ENCODE data around the gene CNR1. TPM values are rescaled to one million over a fixed set of nuclear protein-coding genes. Genes with fewer than 3 reads are reported as not detected.
"Not testable (repeated sequence)": the region's sequence is repeated elsewhere in the genome, so short reads cannot be mapped to it uniquely, and the experiment has no call there.

Gene CNR1
- 10 to 100 TPM in 1 of 3 donors, 1 to 10 TPM in 2; 3.5 to 17.3 (median 4.1) TPM for total RNA-seq
- long read RNA-seq, donor 1, full-length matches to known transcripts, result 9 of 19 reads
- long read RNA-seq, donor 1, partial matches to known transcripts, result 0 of 19 reads
- long read RNA-seq, donor 1, other reads (novel, unspliced or antisense), result 10 of 19 reads
- long read RNA-seq, donor 2, result 0 reads

DNA sequence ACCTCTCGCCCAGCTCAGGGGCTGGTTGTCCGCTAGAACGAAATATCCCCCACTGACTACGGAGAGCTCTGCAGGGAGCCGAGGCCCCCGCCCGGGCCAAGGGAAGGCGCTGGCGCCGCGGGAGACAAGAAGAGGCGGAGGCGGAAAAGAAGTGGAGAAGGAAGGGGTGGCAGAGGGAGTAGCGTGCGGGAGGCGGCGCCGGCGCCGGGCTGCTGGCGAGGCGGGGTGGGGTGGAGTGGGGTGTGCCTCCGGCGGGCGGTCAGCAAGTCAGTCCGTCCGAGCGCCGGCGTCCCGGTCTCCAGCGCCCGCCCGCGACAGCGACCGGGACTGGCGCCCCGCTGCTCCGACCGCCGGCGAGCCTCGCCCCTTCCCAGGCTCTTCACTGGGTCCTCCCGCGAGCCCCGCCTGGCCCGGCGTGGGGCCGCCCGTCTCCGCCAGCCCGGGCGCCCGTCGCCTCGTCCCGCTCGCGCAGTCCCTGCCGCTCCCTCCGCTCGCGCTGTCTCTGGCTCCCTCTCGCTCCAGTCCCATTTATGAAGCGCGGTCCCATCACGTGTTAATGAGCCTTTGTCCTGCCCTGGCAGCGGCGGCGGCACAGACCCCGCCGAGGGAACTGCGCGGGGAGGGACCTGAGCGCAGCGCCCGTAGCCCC is at the start of gene CNR1:
Gene CNR1 (minus strand): TSS at position 504 of the 649 bp plus-strand sequence. CDS start 21,073 bp downstream, outside the sequence.
- Histone ChIP-seq H3K9me3 (no peaks in the 10 kb centered on the region), H3K4me3 (peak within 1 kb of the TSS; percentile 9), H3K36me3 (ENCODE audit: low read depth) (no peaks in the 10 kb centered on the region), H3K4me1 (ENCODE audit: low read depth) (peaks cover 12% of the 10 kb centered on the region)
- DNase-seq, result peak; percentile 81 to 90 (median 86)
- peak; percentile 93 for ATAC-seq
- TF ChIP-seq, protein P1, sequence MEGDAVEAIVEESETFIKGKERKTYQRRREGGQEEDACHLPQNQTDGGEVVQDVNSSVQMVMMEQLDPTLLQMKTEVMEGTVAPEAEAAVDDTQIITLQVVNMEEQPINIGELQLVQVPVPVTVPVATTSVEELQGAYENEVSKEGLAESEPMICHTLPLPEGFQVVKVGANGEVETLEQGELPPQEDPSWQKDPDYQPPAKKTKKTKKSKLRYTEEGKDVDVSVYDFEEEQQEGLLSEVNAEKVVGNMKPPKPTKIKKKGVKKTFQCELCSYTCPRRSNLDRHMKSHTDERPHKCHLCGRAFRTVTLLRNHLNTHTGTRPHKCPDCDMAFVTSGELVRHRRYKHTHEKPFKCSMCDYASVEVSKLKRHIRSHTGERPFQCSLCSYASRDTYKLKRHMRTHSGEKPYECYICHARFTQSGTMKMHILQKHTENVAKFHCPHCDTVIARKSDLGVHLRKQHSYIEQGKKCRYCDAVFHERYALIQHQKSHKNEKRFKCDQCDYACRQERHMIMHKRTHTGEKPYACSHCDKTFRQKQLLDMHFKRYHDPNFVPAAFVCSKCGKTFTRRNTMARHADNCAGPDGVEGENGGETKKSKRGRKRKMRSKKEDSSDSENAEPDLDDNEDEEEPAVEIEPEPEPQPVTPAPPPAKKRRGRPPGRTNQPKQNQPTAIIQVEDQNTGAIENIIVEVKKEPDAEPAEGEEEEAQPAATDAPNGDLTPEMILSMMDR (IDR thresholded peaks at IDR 0.05), result no peak
- intact Hi-C loops (cut with DNase I, micrococcal nuclease), result loop anchor here (10.0 kb wide), 1 partner anchor 231 kb away; no protein-coding TSS in a partner anchor

DNA sequence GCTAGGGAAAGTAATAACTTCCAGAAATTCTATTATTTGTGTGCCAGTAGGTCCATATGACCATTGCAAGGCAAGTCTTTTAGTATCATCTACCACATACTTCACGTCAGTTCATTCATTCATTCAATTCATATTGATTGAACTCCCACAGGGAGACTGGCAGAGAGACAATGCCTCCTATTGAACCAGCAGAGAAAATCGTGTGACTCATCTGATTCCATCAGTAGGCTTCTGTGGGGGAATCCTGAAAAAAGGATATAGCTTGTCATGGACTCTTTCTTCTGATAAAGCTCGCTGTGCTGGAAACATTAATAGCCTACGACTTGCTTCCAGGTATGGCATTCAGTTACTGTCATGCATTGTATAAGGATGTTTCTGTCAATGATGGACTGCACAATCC is 45.3 kb upstream of the CNR1 start:
- DNase-seq (no peak), ATAC-seq (no peak)
- H3K4me1 ChIP-seq (ENCODE audit: low read depth), result no peaks in the 10 kb centered on the region
- H3K36me3 ChIP-seq (ENCODE audit: low read depth), result no peaks in the 10 kb centered on the region
- H3K4me3 ChIP-seq, result no peak overlapping the region
- TF ChIP-seq, protein P1 (IDR thresholded peaks at IDR 0.05), result no peak
- intact Hi-C loops (cut with DNase I, micrococcal nuclease), result no loop called here
- no peaks in the 10 kb centered on the region for H3K9me3 ChIP-seq

DNA sequence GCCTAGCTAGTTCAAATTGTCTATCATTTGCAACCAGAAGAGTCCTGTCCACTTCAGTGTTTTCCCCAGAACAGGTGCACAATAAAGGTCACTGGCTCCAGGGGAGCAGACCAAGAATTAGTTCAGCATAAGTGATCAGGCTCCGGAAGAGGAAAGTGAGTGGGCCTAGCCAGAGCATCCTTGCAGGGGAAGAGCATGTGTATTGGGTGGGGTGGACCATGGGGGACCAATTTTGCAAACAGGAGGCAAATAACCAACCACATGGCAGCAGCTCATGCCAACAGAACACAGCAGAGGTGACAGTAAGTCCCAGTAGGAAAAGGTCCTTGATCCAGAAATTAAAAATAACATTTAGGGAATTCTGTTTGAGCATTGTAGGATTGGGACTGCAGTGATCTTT is 43.2 kb upstream of the CNR1 start:
- intact Hi-C loops (cut with DNase I, micrococcal nuclease), result no loop called here

DNA sequence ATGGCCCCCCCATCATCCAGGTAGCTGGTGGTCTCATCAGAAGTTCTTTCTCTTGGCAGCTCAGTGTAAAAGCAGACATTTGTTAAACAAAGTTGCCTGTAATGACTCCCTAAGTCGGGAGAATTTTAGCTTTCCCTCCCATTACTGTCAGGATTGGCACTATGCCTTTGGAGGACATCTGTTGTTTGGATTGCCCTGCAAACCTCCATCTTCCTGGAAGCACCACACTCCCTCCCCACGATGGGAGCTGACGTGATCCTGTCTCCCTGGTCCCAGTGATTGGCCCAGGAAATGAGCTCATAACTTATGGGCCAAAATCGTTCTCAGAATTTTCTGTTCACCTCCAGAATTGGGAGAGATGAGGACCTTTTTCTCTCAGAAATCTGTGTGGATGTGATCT is 42.6 kb upstream of the CNR1 start:
- no peak for DNase-seq
- no peak for ATAC-seq
- H3K4me3 ChIP-seq, result no peak overlapping the region
- TF ChIP-seq, protein P1 (IDR thresholded peaks at IDR 0.05), result no peak
- intact Hi-C loops (cut with DNase I, micrococcal nuclease), result no loop called here
- no peaks in the 10 kb centered on the region for H3K36me3 ChIP-seq (ENCODE audit: low read depth)
- no peaks in the 10 kb centered on the region for H3K4me1 ChIP-seq (ENCODE audit: low read depth)
- peaks cover 8% of the 10 kb centered on the region for H3K9me3 ChIP-seq

More for the DNA sequence above, 43.2 kb upstream of the CNR1 start:
- Histone ChIP-seq H3K4me3 (no peak overlapping the region), H3K36me3 (ENCODE audit: low read depth) (no peaks in the 10 kb centered on the region), H3K4me1 (ENCODE audit: low read depth) (no peaks in the 10 kb centered on the region), H3K9me3 (peaks cover 4% of the 10 kb centered on the region)
- TF ChIP-seq, protein P1 (IDR thresholded peaks at IDR 0.05), result no peak
- DNase-seq (no peak), ATAC-seq (no peak)

- H3K36me3 ChIP-seq (ENCODE audit: low read depth); intact Hi-C loops (cut with DNase I, micrococcal nuclease); DNase-seq; H3K9me3 ChIP-seq; ATAC-seq; H3K4me1 ChIP-seq (ENCODE audit: low read depth); H3K4me3 ChIP-seq: not testable (repeated sequence)
Observed at GRCh38 chr6:88201734-88202133, 35.6 kb upstream of the CNR1 start.

DNA sequence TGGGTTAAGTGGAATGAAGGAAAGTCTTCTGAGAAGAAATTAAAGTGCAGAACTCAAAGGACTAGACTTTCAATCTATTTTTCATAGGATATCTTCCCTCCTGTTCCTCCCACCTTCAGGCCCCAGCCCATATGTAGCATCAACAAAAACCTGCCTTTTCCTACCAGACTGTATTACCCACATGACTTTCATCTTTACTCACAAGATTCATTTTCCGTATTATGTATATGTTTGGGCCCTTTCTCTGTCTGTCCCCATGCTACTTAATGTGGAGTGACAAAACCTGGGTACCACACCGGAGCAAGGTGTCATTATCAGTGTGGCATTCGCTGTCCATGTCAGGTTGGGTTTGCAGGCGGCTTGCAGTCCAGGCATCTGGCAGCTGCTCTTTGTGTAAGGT is 18.8 kb upstream of the CNR1 start:
- no peaks in the 10 kb centered on the region for H3K36me3 ChIP-seq (ENCODE audit: low read depth)
- no peaks in the 10 kb centered on the region for H3K9me3 ChIP-seq
- intact Hi-C loops (cut with DNase I, micrococcal nuclease), result no loop called here
- ATAC-seq, result no peak
- DNase-seq, result no peak
- TF ChIP-seq, protein P1 (IDR thresholded peaks at IDR 0.05), result no peak
- no peaks in the 10 kb centered on the region for H3K4me1 ChIP-seq (ENCODE audit: low read depth)
- H3K4me3 ChIP-seq, result no peak overlapping the region
